Measurements from ENCODE around the gene TBL1X. TPM values are rescaled to one million over a fixed set of nuclear protein-coding genes. Genes with fewer than 3 reads are reported as not detected.
A peak's percentile ranks its signal among the peaks of the same experiment; 100 is the strongest.
"Not testable (repeated sequence)": the region's sequence is repeated elsewhere in the genome, so short reads cannot be mapped to it uniquely, and the experiment has no call there.

Gene TBL1X
- total and polyA plus RNA-seq, 4 donors, result 10.1 to 16.0 (median 13.5) TPM

DNA sequence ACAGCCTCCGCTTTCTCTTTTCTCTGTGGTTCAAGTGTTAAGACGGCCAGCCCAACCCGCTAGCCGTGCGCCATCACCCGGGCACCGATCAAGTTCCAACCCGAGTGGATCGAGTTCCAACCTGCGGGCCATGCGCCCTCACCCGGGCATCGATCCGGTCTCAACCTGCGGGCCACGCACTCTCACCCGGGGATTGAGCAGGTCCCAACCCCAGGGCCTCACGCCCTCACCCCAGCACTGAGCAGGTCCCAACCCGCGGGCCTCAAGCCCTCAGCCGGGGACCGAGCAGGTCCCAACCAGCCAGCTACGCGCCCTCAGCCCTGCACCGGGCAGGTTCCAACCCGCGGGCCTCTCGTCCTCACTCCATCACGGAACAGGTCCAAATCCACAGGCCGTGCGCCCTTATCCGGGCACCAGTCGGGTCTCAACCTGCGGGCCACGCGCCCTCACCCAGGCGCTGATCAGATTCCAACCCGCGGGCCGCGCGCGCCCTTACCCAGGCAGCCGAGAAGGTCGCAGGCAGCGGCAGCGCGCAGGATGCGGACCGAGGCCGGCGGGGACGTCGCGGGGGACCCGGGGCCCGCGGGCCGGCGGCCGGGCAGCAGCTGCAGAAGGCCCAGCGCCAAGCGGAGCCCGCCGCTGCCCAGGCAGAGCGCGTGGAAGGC lies 300.3 kb downstream of the TBL1X start:
- H3K27me3 ChIP-seq (ENCODE audit: control insufficient read depth, insufficient read depth, low read length), result peaks cover 18% of the 10 kb centered on the region
- WGBS (ENCODE audit: insufficient coverage), result 17% methylated on average over 67 of the region's 67 CpGs
- no peak overlapping the region for H3K4me3 ChIP-seq (ENCODE audit: low read depth, low read length)
- peaks cover 7% of the 10 kb centered on the region for H3K4me1 ChIP-seq (ENCODE audit: control insufficient read depth, insufficient read depth, low read length)
- H3K9me3 ChIP-seq (ENCODE audit: control insufficient read depth, insufficient read depth, low read length), result no peaks in the 10 kb centered on the region
- H3K36me3 ChIP-seq (ENCODE audit: control insufficient read depth, insufficient read depth, low read length), result no peaks in the 10 kb centered on the region
- no peak for DNase-seq (ENCODE audit: low read depth in 4 of 6, low spot score in 6 of 6)
- no peak overlapping the region for H3K27ac ChIP-seq (ENCODE audit: low read depth, low read length)

- Histone ChIP-seq H3K36me3 (ENCODE audit: control insufficient read depth, insufficient read depth, low read length) (no peaks in the 10 kb centered on the region), H3K9me3 (ENCODE audit: control insufficient read depth, insufficient read depth, low read length) (no peaks in the 10 kb centered on the region), H3K27ac (ENCODE audit: low read depth, low read length) (no peak within 1 kb of the TSS), H3K4me1 (ENCODE audit: control insufficient read depth, insufficient read depth, low read length) (peaks cover 7% of the 10 kb centered on the region), H3K27me3 (ENCODE audit: control insufficient read depth, insufficient read depth, low read length) (peaks cover 15% of the 10 kb centered on the region), H3K4me3 (ENCODE audit: low read depth, low read length) (no peak within 1 kb of the TSS)
- DNase-seq (ENCODE audit: low read depth in 4 of 6, low spot score in 6 of 6), result peak in 1 of 6 donors; percentile 23
- WGBS (ENCODE audit: insufficient coverage), result 11% methylated on average over 17 of the region's 26 CpGs
Measured at GRCh38 chrX:9765737-9766097, 300.9 kb downstream of the TBL1X start, which contains the start of gene GPR143. GPR143 (minus strand) TSS chrX:9765847; CDS start chrX:9765817, 30 bp downstream.

DNA sequence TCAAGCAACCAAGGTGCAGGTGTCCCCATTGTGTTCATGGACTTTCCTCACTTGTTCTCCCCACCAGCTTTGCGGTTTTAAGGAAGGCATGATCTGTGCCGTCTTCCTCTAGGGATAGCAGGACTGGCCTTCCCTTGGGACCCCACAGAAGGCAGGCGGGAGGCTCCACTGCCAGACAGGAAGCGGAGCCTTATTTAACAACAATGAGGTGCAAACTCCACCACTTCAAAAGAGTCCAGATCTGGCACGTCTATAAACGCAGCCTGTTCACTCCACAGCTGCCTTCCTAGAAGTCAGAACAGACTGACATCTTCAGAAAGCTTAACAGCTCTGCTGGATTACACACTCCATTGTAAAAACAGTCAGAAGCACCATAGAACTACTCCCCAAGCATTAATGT lies 302.5 kb downstream of the TBL1X start:
- Histone ChIP-seq H3K9me3 (ENCODE audit: control insufficient read depth, insufficient read depth, low read length) (no peaks in the 10 kb centered on the region), H3K4me3 (ENCODE audit: low read depth, low read length) (no peak overlapping the region), H3K4me1 (ENCODE audit: control insufficient read depth, insufficient read depth, low read length) (peaks cover 7% of the 10 kb centered on the region), H3K27me3 (ENCODE audit: control insufficient read depth, insufficient read depth, low read length) (peaks cover 17% of the 10 kb centered on the region), H3K36me3 (ENCODE audit: control insufficient read depth, insufficient read depth, low read length) (no peaks in the 10 kb centered on the region), H3K27ac (ENCODE audit: low read depth, low read length) (no peak overlapping the region)
- DNase-seq (ENCODE audit: low read depth in 4 of 6, low spot score in 6 of 6), result no peak
- WGBS (ENCODE audit: insufficient coverage), result 31% methylated on average over 6 of the region's 6 CpGs

DNA sequence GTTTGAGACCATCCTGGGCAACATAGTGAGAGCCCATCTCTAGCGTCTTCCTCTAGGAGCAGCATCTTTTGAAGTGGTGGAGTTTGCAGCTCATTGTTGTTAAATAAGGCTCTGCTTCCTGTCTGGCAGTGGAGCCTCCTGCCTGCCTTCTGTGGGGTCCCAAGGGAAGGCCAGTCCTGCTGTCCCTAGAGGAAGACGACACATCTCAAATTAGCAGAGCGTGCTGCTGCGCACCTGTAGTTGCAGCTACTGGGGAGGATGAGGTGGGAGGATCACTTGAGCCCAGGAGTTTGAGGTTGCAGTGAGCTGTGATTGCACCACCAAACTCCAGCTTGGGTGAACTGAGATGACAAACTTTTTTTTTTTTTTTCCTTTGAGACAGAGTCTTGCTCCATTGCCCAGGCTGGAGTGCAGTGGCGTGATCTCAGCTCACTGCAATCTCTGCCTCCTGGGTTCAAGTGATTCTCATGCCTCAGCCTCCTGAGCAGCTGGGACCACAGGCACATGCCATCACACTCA lies 303.5 kb downstream of the TBL1X start:
- not testable (repeated sequence) for H3K4me3 ChIP-seq (ENCODE audit: low read depth, low read length); H3K4me1 ChIP-seq (ENCODE audit: control insufficient read depth, insufficient read depth, low read length); H3K27ac ChIP-seq (ENCODE audit: low read depth, low read length); H3K9me3 ChIP-seq (ENCODE audit: control insufficient read depth, insufficient read depth, low read length); H3K36me3 ChIP-seq (ENCODE audit: control insufficient read depth, insufficient read depth, low read length); DNase-seq (ENCODE audit: low read depth in 4 of 6, low spot score in 6 of 6)
- peaks cover 14% of the 10 kb centered on the region for H3K27me3 ChIP-seq (ENCODE audit: control insufficient read depth, insufficient read depth, low read length)
- WGBS (ENCODE audit: insufficient coverage), result 83% methylated on average over 5 of the region's 5 CpGs

DNA sequence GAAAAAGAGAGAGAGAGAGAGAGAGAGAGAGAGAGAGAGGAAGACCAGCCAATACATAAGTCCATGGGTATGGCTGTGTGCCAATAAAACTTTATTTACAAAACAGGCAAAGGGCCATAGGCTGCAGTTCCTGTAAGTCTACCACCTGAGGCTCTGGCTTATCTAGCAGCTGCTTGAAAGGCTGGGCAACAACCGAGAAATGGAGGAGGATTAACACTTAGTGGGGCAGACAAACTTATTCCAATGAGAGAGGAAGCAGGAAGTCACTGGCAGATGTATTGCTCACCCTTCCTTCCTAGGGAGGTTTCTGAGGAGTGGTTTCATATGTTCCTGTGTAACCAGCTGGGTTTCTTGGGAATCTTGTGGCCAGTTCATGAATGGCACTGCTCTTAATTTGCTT lies 305.5 kb downstream of the TBL1X start:
- H3K27ac ChIP-seq (ENCODE audit: low read depth, low read length), result no peak overlapping the region
- H3K4me3 ChIP-seq (ENCODE audit: low read depth, low read length), result no peak overlapping the region
- no peaks in the 10 kb centered on the region for H3K36me3 ChIP-seq (ENCODE audit: control insufficient read depth, insufficient read depth, low read length)
- peaks cover 3% of the 10 kb centered on the region for H3K4me1 ChIP-seq (ENCODE audit: control insufficient read depth, insufficient read depth, low read length)
- H3K27me3 ChIP-seq (ENCODE audit: control insufficient read depth, insufficient read depth, low read length), result peaks cover 8% of the 10 kb centered on the region
- WGBS (ENCODE audit: insufficient coverage), result 43% methylated on average over 1 of the region's 1 CpG
- no peak for DNase-seq (ENCODE audit: low read depth in 4 of 6, low spot score in 6 of 6)
- H3K9me3 ChIP-seq (ENCODE audit: control insufficient read depth, insufficient read depth, low read length), result no peaks in the 10 kb centered on the region

DNA sequence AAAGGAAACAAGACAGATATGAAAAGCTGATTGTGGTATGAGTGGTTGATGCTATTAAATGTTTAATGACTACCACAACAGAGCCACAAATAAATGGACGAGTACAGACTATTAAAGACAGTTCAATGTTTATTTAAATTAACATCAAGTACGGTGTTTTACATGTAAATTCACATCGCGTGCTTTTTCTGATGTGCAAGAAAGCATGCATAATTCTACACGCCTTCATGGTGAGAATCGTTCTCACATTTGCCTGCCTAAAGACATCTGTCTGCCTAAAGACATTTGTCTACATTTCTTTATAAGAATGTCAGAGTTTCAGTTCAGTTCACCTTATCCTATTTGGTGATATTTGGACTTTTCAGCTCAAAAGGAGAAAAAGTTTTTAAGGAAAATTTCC lies 308.1 kb downstream of the TBL1X start:
- WGBS (ENCODE audit: insufficient coverage), result no CpG with 5 or more reads among the region's 6 CpGs
- Histone ChIP-seq H3K27ac (ENCODE audit: low read depth, low read length) (no peak overlapping the region), H3K27me3 (ENCODE audit: control insufficient read depth, insufficient read depth, low read length) (peaks cover 8% of the 10 kb centered on the region)

DNA sequence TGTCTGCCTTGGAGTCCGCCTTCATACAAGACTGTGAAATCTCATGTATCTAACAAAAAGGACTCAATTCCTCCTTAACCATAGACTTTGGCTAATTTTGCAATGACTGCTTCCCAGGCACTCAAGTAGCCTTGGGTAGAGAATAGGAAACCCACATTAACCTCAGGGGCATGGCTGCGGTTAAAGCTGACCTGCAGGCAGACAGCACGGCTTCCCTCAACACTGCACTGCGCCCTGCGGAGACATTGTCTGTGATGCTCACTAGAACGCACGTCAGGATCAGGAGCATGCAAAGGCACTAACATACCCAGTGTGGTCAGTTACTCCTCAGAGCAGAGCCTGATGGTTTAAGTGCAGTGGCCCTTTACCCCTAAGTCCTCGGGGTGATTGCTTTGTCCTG lies 311.1 kb downstream of the TBL1X start:
- Histone ChIP-seq H3K9me3 (ENCODE audit: control insufficient read depth, insufficient read depth, low read length) (no peaks in the 10 kb centered on the region), H3K4me3 (ENCODE audit: low read depth, low read length) (no peak overlapping the region), H3K4me1 (ENCODE audit: control insufficient read depth, insufficient read depth, low read length) (no peaks in the 10 kb centered on the region), H3K36me3 (ENCODE audit: control insufficient read depth, insufficient read depth, low read length) (no peaks in the 10 kb centered on the region), H3K27me3 (ENCODE audit: control insufficient read depth, insufficient read depth, low read length) (peaks cover 10% of the 10 kb centered on the region), H3K27ac (ENCODE audit: low read depth, low read length) (no peak overlapping the region)
- WGBS (ENCODE audit: insufficient coverage), result 75% methylated on average over 8 of the region's 8 CpGs
- DNase-seq (ENCODE audit: low read depth in 4 of 6, low spot score in 6 of 6), result no peak

More for the DNA sequence above, 308.1 kb downstream of the TBL1X start:
- no peak overlapping the region for H3K4me3 ChIP-seq (ENCODE audit: low read depth, low read length)
- no peaks in the 10 kb centered on the region for H3K4me1 ChIP-seq (ENCODE audit: control insufficient read depth, insufficient read depth, low read length)
- no peak for DNase-seq (ENCODE audit: low read depth in 4 of 6, low spot score in 6 of 6)
- no peaks in the 10 kb centered on the region for H3K9me3 ChIP-seq (ENCODE audit: control insufficient read depth, insufficient read depth, low read length)
- H3K36me3 ChIP-seq (ENCODE audit: control insufficient read depth, insufficient read depth, low read length), result no peaks in the 10 kb centered on the region

DNA sequence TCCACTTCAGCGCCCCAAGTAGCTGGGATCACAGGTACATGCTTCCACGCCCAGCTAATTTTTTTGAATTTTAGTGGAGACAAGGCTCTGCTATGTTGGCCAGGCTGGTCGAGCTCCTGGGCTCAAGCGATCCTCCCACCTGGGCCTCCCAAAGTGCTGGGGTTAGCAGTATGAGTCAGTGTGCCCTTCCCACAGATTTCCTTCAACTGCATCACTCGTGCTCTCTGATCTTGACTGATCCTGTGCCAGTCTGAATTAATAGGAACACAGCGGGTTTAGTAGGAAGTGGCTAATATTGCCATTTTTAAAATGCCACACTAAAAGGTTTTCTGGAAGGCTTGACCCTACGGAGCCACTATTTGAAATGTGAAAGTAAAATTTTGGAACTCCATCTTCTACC lies 317.1 kb downstream of the TBL1X start:
- Histone ChIP-seq H3K27me3 (ENCODE audit: control insufficient read depth, insufficient read depth, low read length) (peaks cover 17% of the 10 kb centered on the region), H3K4me3 (ENCODE audit: low read depth, low read length) (no peak overlapping the region), H3K36me3 (ENCODE audit: control insufficient read depth, insufficient read depth, low read length) (no peaks in the 10 kb centered on the region), H3K9me3 (ENCODE audit: control insufficient read depth, insufficient read depth, low read length) (no peaks in the 10 kb centered on the region), H3K27ac (ENCODE audit: low read depth, low read length) (no peak overlapping the region), H3K4me1 (ENCODE audit: control insufficient read depth, insufficient read depth, low read length) (peaks cover 4% of the 10 kb centered on the region)
- WGBS (ENCODE audit: insufficient coverage), result 96% methylated on average over 4 of the region's 7 CpGs
- no peak for DNase-seq (ENCODE audit: low read depth in 4 of 6, low spot score in 6 of 6)

DNA sequence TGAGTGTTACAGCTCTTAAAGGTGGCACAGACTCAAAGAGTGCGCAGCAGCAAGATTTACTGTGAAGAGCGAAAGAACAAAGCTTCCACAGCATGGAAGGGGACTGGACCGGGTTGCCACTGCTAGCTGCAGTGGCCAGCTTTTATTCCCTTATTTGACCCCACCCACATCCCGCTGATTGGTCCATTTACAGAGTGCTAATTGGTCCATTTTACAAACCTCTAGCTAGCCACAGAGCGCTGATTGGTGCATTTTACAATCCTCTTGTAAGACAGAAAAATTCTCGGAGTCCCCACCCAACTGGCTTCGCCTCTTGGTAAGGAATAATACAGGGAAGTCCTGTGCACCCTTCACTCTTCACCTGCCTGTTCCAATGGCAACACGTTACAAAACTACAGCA lies 319.5 kb downstream of the TBL1X start:
- H3K27me3 ChIP-seq (ENCODE audit: control insufficient read depth, insufficient read depth, low read length), result peaks cover 26% of the 10 kb centered on the region
- 78% methylated on average over 5 of the region's 8 CpGs for WGBS (ENCODE audit: insufficient coverage)
- no peaks in the 10 kb centered on the region for H3K9me3 ChIP-seq (ENCODE audit: control insufficient read depth, insufficient read depth, low read length)
- no peaks in the 10 kb centered on the region for H3K36me3 ChIP-seq (ENCODE audit: control insufficient read depth, insufficient read depth, low read length)
- no peak overlapping the region for H3K4me3 ChIP-seq (ENCODE audit: low read depth, low read length)
- DNase-seq (ENCODE audit: low read depth in 4 of 6, low spot score in 6 of 6), result no peak
- H3K27ac ChIP-seq (ENCODE audit: low read depth, low read length), result no peak overlapping the region
- H3K4me1 ChIP-seq (ENCODE audit: control insufficient read depth, insufficient read depth, low read length), result peaks cover 6% of the 10 kb centered on the region

DNA sequence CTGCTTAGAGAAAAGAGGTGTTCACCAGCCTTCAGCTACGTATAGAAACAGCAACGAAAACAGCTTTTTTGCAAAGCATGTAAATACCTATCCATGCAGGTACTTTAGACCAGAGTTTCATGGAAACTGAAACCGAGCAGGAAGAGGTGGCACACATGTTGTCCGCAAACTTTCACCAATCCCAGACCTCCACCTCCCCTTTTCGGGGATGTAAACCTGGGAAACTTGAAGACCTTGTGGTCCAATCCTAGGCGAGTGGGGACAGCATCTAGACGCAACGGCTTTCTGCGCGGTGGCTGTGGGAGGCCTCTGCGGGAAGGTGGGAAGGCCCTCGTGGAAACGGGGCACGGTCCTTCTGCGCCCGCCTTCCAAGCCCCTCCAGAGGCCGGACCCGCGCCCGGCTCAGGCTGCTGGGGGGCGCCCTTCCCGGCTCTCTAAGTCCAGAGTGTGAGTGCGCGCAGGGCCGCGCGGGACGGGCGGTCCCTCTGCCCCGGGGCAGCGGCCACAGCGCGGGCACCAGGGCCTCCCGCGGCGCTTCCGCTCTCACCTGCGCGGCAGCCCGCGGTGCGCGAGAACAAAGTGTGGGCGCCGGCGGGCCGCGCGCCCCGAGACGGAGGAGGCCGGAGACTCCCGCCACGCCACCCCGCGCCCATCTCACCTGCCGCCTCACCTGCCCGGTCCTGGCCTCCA lies 320.5 kb downstream of the TBL1X start:
- Histone ChIP-seq H3K27me3 (ENCODE audit: control insufficient read depth, insufficient read depth, low read length) (peaks cover 32% of the 10 kb centered on the region), H3K27ac (ENCODE audit: low read depth, low read length) (no peak overlapping the region), H3K36me3 (ENCODE audit: control insufficient read depth, insufficient read depth, low read length) (no peaks in the 10 kb centered on the region), H3K4me1 (ENCODE audit: control insufficient read depth, insufficient read depth, low read length) (peaks cover 16% of the 10 kb centered on the region), H3K9me3 (ENCODE audit: control insufficient read depth, insufficient read depth, low read length) (no peaks in the 10 kb centered on the region), H3K4me3 (ENCODE audit: low read depth, low read length) (no peak overlapping the region)
- no peak for DNase-seq (ENCODE audit: low read depth in 4 of 6, low spot score in 6 of 6)
- 8% methylated on average over 58 of the region's 58 CpGs for WGBS (ENCODE audit: insufficient coverage)

Data from spinal cord (tissue), 10 donors.